ENCODE results near the gene ZBTB7C. TPM values are rescaled to one million over a fixed set of nuclear protein-coding genes. Genes with fewer than 3 reads are reported as not detected.

Gene ZBTB7C
- total RNA-seq, 6 donors from 2014 or later, result 6.1 to 18.1 (median 12.2) TPM

DNA sequence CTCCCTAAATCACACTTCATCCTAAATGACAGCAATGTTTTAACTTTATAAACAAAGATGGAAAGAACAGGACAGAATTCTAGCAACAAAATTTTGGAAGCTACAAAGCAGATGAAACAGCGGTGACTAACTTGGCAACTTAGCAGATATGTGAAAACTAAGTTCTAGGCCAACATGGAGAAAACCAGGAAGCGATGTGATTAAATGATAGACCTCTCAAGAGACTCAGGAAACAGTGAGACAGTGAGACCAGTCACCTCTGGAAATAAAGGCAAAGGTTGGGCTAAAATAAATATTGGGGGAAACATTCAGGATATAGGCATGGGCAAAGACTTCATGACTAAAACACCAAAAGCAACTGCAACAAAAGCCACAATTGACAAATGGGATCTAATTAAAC is 24.4 kb upstream of the ZBTB7C start:
- Histone ChIP-seq H3K4me3 (no peak overlapping the region), H3K4me1 (no peaks in the 10 kb centered on the region), H3K27me3 (no peaks in the 10 kb centered on the region), H3K36me3 (no peaks in the 10 kb centered on the region), H3K27ac (no peak overlapping the region), H3K9me3 (no peaks in the 10 kb centered on the region)
- DNase-seq (no peak), ATAC-seq (ENCODE audit: low FRiP score in 2 of 2) (no peak)
- 77 to 88% methylated on average over 2 of the region's 2 CpGs for WGBS, 2 donors
- TF ChIP-seq EP300 (IDR thresholded peaks at IDR 0.05), result no peak
- TF ChIP-seq, protein P1, sequence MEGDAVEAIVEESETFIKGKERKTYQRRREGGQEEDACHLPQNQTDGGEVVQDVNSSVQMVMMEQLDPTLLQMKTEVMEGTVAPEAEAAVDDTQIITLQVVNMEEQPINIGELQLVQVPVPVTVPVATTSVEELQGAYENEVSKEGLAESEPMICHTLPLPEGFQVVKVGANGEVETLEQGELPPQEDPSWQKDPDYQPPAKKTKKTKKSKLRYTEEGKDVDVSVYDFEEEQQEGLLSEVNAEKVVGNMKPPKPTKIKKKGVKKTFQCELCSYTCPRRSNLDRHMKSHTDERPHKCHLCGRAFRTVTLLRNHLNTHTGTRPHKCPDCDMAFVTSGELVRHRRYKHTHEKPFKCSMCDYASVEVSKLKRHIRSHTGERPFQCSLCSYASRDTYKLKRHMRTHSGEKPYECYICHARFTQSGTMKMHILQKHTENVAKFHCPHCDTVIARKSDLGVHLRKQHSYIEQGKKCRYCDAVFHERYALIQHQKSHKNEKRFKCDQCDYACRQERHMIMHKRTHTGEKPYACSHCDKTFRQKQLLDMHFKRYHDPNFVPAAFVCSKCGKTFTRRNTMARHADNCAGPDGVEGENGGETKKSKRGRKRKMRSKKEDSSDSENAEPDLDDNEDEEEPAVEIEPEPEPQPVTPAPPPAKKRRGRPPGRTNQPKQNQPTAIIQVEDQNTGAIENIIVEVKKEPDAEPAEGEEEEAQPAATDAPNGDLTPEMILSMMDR (IDR thresholded peaks at IDR 0.05), result no peak
- TF ChIP-seq POLR2A (IDR thresholded peaks at IDR 0.05), result no peak
- no peak for TF ChIP-seq POLR2AphosphoS5 (IDR thresholded peaks at IDR 0.05)

DNA sequence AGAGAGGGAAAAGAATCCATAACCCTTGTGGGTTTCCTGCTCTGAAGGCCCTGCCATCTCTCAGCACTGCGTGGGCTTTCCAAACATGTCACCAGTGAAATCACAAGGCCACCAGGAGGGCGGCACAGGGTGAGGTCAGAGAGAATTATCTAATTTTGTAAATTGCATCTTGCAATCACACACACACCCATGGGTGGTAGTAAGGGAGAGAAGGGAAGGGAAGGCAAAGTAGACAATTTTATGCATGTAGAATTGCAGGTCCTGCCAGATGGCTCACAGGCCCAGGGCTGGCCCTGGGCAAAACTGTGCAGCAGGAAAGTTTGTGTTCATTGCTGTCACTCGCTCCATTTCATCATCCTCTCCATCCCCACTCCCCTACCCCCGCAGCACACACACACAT is 21.0 kb upstream of the ZBTB7C start:
- H3K27me3 ChIP-seq, result no peaks in the 10 kb centered on the region
- ATAC-seq (ENCODE audit: low FRiP score in 2 of 2) (peak in 1 of 2 donors; percentile 42), DNase-seq (no peak)
- no peak overlapping the region for H3K4me3 ChIP-seq
- no peaks in the 10 kb centered on the region for H3K4me1 ChIP-seq
- H3K27ac ChIP-seq, result no peak overlapping the region
- 77 to 85% methylated on average over 4 of the region's 4 CpGs for WGBS, 2 donors
- no peaks in the 10 kb centered on the region for H3K9me3 ChIP-seq
- TF ChIP-seq EP300 (IDR thresholded peaks at IDR 0.05) (no peak), POLR2AphosphoS5 (IDR thresholded peaks at IDR 0.05) (no peak), POLR2A (IDR thresholded peaks at IDR 0.05) (no peak)
- TF ChIP-seq, protein P1 (IDR thresholded peaks at IDR 0.05), result no peak
- no peaks in the 10 kb centered on the region for H3K36me3 ChIP-seq

DNA sequence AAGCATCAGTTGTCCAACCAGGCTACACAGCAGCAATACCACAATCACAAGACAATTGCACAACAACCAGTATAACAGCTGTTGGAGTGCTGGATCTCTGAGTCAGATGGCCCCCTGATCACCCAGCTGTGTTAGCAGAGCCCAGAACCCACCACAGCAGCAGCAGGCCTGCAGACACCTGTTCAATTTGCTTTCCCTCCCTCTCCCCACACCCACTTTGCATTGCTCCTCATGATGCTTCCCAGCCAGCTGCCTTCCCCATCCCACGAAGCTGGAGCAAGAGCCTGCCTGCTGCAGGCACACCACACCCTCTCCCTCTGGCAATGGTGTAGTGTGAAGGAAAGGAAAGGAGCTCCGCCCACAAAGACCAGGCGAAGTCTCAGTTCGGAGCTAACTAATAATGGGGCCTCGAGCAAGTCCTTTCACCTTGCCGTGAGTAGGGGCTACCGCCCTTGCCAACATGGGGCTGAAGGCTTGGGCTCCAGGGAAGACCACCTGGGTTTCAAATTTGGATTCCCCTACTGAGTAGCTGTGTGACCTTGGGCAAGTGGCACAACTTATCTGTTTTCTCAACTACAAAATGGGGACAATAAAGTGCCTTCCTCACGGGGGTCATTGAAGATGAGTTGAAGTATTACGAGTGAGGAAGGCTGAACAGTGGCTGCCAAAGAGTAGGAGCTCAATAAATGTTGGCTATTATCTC is 19.4 kb upstream of the ZBTB7C start:
- H3K4me1 ChIP-seq, result no peaks in the 10 kb centered on the region
- H3K4me3 ChIP-seq, result no peak overlapping the region
- no peaks in the 10 kb centered on the region for H3K9me3 ChIP-seq
- no peak for DNase-seq
- WGBS, 2 donors, result 65 to 72% methylated on average over 9 of the region's 9 CpGs
- no peaks in the 10 kb centered on the region for H3K36me3 ChIP-seq
- H3K27me3 ChIP-seq, result no peaks in the 10 kb centered on the region
- TF ChIP-seq EP300 (IDR thresholded peaks at IDR 0.05), result no peak
- TF ChIP-seq, protein P1 (IDR thresholded peaks at IDR 0.05), result no peak
- TF ChIP-seq POLR2A (IDR thresholded peaks at IDR 0.05), result no peak
- no peak for TF ChIP-seq POLR2AphosphoS5 (IDR thresholded peaks at IDR 0.05)
- peak in 1 of 2 donors; percentile 71 for ATAC-seq (ENCODE audit: low FRiP score in 2 of 2)
- H3K27ac ChIP-seq, result no peak overlapping the region

DNA sequence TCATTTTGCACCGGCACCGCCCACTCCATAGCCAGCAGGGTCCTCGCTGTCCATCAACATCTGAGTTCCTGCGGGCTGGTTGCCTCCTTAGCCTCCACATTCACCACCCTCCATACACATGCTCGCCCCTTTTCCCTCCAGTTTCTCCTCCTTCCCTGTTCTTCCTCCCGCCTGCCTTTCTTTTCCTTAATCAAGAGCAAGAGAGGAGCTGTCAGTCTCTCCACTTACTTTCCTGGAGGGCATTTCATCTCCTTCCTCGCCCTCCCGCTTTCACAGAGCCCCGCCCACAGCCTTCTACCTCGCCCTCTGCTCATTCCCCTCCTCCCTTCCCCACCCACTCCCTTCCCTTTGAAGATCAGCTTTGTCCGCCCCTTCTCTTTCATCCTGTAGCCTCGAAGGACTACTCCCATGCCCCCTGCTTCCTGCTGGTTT is 13.8 kb upstream of the ZBTB7C start:
- Histone ChIP-seq H3K27me3 (no peaks in the 10 kb centered on the region), H3K4me3 (no peak overlapping the region), H3K27ac (no peak overlapping the region), H3K9me3 (no peaks in the 10 kb centered on the region), H3K36me3 (no peaks in the 10 kb centered on the region), H3K4me1 (peaks cover 2 to 8% (median 4%) of the 10 kb centered on the region in 4 donors)
- ATAC-seq (ENCODE audit: low FRiP score in 2 of 2) (no peak), DNase-seq (no peak)
- TF ChIP-seq POLR2AphosphoS5 (IDR thresholded peaks at IDR 0.05) (no peak), POLR2A (IDR thresholded peaks at IDR 0.05) (no peak), EP300 (IDR thresholded peaks at IDR 0.05) (no peak)
- TF ChIP-seq, protein P1 (IDR thresholded peaks at IDR 0.05), result no peak
- 16 to 17% methylated on average over 12 of the region's 12 CpGs for WGBS, 2 donors
